SK-N-SH treated with all-trans-retinoic acid at 6 μM for 48 hours (cell line): ENCODE results near the gene ABHD6.

Experiments
- ATAC-seq: fragments of 200-7000 bp; cut with Tn5 transposase; 3 replicates; pipeline ENCODE4 v1.9.1; 2020; ENCODE audit warnings: mild to moderate bottlenecking, moderate library complexity
- ARNTL ChIP-seq: fragments of 450-650 bp; formaldehyde crosslinking; IDR thresholded peaks from 2 replicates; pipeline ENCODE4 v1.5.0; 2020; ENCODE audit warnings: low read depth, mild to moderate bottlenecking, moderate library complexity, borderline replicate concordance
- BACH2 ChIP-seq: fragments of 250-450 bp; sonication (Bioruptor Pico); IDR thresholded peaks from 2 replicates; pipeline ENCODE4 v1.9.0; 2021; ENCODE audit warnings: mild to moderate bottlenecking, borderline replicate concordance
- CREB5 ChIP-seq: fragments of 250-450 bp; sonication (Bioruptor Pico); IDR thresholded peaks from 2 replicates; pipeline ENCODE4 v1.5.1; 2020; ENCODE audit warnings: low read depth, mild to moderate bottlenecking, moderate library complexity
- CSDC2 ChIP-seq: fragments of 250-450 bp; sonication (Bioruptor Pico); IDR thresholded peaks from 2 replicates; pipeline ENCODE4 v1.5.0; 2020; ENCODE audit warnings: mild to moderate bottlenecking, moderate library complexity
- CSRNP3 ChIP-seq: fragments of 250-450 bp; sonication (Bioruptor Pico); IDR thresholded peaks from 2 replicates; pipeline ENCODE4 v1.5.1; 2021; ENCODE audit warnings: mild to moderate bottlenecking, moderate library complexity
- ESRRG ChIP-seq: fragments of 250-450 bp; sonication (Bioruptor Pico); IDR thresholded peaks from 2 replicates; pipeline ENCODE4 v1.6.1; 2021; ENCODE audit warnings: mild to moderate bottlenecking
- GLIS3 ChIP-seq: fragments of 250-450 bp; sonication (Bioruptor Pico); IDR thresholded peaks from 2 replicates; pipeline ENCODE4 v1.5.0; 2020; ENCODE audit warnings: mild to moderate bottlenecking, moderate library complexity
- ISL1 ChIP-seq: fragments of 250-450 bp; sonication (Bioruptor Pico); IDR thresholded peaks from 2 replicates; pipeline ENCODE4 v2.1.2; 2022; ENCODE audit warnings: mild to moderate bottlenecking, moderate library complexity
- OSR1 ChIP-seq: fragments of 250-450 bp; sonication (Bioruptor Pico); IDR thresholded peaks from 2 replicates; pipeline ENCODE4 v1.8.0; 2022; ENCODE audit warnings: moderate library complexity, mild to moderate bottlenecking, inconsistent platforms
- PPARA ChIP-seq: fragments of 250-450 bp; sonication (Bioruptor Pico); IDR thresholded peaks from 2 replicates; pipeline ENCODE4 v1.5.0; 2020; ENCODE audit warnings: mild to moderate bottlenecking, borderline replicate concordance
- RARB ChIP-seq: fragments of 250-450 bp; sonication (Bioruptor Pico); IDR thresholded peaks from 2 replicates; pipeline ENCODE4 v1.8.0; 2021; ENCODE audit warnings: mild to moderate bottlenecking, moderate library complexity
- SNAI2 ChIP-seq: fragments of 250-450 bp; sonication (Bioruptor Pico); IDR thresholded peaks from 2 replicates; pipeline ENCODE4 v1.5.0; 2020; ENCODE audit warnings: mild to moderate bottlenecking, moderate library complexity
- TCF4 ChIP-seq: fragments of 250-450 bp; sonication (Bioruptor Pico); IDR thresholded peaks from 2 replicates; pipeline ENCODE4 v1.8.0; 2021; ENCODE audit warnings: mild to moderate bottlenecking, moderate library complexity, borderline replicate concordance
- TOX ChIP-seq: fragments of 250-450 bp; sonication (Bioruptor Pico); IDR thresholded peaks from 2 replicates; pipeline ENCODE4 v1.8.0; 2021; ENCODE audit warnings: mild to moderate bottlenecking, moderate library complexity, borderline replicate concordance
- TSHZ2 ChIP-seq: fragments of 250-450 bp; sonication (Bioruptor Pico); IDR thresholded peaks from 2 replicates; pipeline ENCODE4 v1.5.0; 2020; ENCODE audit warnings: mild to moderate bottlenecking, moderate library complexity
- ZC3H10 ChIP-seq: fragments of 250-450 bp; sonication (Bioruptor Pico); IDR thresholded peaks from 2 replicates; pipeline ENCODE4 v1.5.1; 2021; ENCODE audit warnings: mild to moderate bottlenecking, moderate library complexity
- ZFP3 ChIP-seq: fragments of 250-450 bp; sonication (Bioruptor Pico); IDR thresholded peaks from 2 replicates; pipeline ENCODE4 v1.5.0; 2020; ENCODE audit warnings: mild to moderate bottlenecking, moderate library complexity
- ZNF565 ChIP-seq: fragments of 450-650 bp; formaldehyde crosslinking; conservative IDR thresholded peaks from 2 replicates; pipeline ENCODE4 v1.5.0; 2020; ENCODE audit warnings: low read depth, mild to moderate bottlenecking, moderate library complexity
- ZNF8 ChIP-seq: fragments of 450-650 bp; formaldehyde crosslinking; IDR thresholded peaks from 2 replicates; pipeline ENCODE4 v1.5.0; 2020; ENCODE audit warnings: mild to moderate bottlenecking, moderate library complexity
- TF ChIP-seq, protein P1 (sequence below): fragments of 250-450 bp; sonication (Bioruptor Pico); IDR thresholded peaks from 2 replicates; pipeline ENCODE4 v1.8.0; 2020; ENCODE audit warnings: mild to moderate bottlenecking, moderate library complexity, borderline replicate concordance
- TF ChIP-seq, protein P2 (sequence below): fragments of 250-450 bp; sonication (Bioruptor Pico); IDR thresholded peaks from 2 replicates; pipeline ENCODE4 v1.8.0; 2021; ENCODE audit warnings: low read depth, mild to moderate bottlenecking, moderate library complexity, borderline replicate concordance

ABHD6 gene

GRCh38 chr3:58291671-58292338 is 54.2 kb downstream of the ABHD6 start:
- TF ChIP-seq OSR1 (CRISPR knock-in tag): no peak
- no peak for TF ChIP-seq ESRRG (CRISPR knock-in tag)
- TF ChIP-seq RARB (CRISPR knock-in tag): no peak
- TF ChIP-seq PPARA: no peak
- TF ChIP-seq, protein P1, sequence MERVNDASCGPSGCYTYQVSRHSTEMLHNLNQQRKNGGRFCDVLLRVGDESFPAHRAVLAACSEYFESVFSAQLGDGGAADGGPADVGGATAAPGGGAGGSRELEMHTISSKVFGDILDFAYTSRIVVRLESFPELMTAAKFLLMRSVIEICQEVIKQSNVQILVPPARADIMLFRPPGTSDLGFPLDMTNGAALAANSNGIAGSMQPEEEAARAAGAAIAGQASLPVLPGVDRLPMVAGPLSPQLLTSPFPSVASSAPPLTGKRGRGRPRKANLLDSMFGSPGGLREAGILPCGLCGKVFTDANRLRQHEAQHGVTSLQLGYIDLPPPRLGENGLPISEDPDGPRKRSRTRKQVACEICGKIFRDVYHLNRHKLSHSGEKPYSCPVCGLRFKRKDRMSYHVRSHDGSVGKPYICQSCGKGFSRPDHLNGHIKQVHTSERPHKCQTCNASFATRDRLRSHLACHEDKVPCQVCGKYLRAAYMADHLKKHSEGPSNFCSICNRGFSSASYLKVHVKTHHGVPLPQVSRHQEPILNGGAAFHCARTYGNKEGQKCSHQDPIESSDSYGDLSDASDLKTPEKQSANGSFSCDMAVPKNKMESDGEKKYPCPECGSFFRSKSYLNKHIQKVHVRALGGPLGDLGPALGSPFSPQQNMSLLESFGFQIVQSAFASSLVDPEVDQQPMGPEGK: no peak
- no peak for TF ChIP-seq ZC3H10 (CRISPR knock-in tag)
- no peak for TF ChIP-seq ZNF8 (CRISPR knock-in tag)
- TF ChIP-seq GLIS3 (CRISPR knock-in tag): no peak
- no peak for ATAC-seq

- ATAC-seq: no peak
- TF ChIP-seq RARB (CRISPR knock-in tag): no peak
Observed at GRCh38 chr3:58292866-58293265, 55.3 kb downstream of the ABHD6 start.

GRCh38 chr3:58293516-58293915 is 55.9 kb downstream of the ABHD6 start:
- ATAC-seq: no peak
- TF ChIP-seq SNAI2 (CRISPR knock-in tag) (no peak), CSRNP3 (CRISPR knock-in tag) (no peak), ARNTL (CRISPR knock-in tag) (no peak), CREB5 (CRISPR knock-in tag) (no peak), TSHZ2 (CRISPR knock-in tag) (no peak), ZC3H10 (CRISPR knock-in tag) (no peak), ZNF565 (CRISPR knock-in tag) (no peak), ISL1 (no peak), GLIS3 (CRISPR knock-in tag) (no peak), OSR1 (CRISPR knock-in tag) (no peak), CSDC2 (CRISPR knock-in tag) (no peak), ESRRG (CRISPR knock-in tag) (no peak), BACH2 (CRISPR knock-in tag) (no peak), TCF4 (CRISPR knock-in tag) (no peak), TOX (CRISPR knock-in tag) (no peak), ZFP3 (no peak)
- TF ChIP-seq, protein P1: no peak
- TF ChIP-seq, protein P2, sequence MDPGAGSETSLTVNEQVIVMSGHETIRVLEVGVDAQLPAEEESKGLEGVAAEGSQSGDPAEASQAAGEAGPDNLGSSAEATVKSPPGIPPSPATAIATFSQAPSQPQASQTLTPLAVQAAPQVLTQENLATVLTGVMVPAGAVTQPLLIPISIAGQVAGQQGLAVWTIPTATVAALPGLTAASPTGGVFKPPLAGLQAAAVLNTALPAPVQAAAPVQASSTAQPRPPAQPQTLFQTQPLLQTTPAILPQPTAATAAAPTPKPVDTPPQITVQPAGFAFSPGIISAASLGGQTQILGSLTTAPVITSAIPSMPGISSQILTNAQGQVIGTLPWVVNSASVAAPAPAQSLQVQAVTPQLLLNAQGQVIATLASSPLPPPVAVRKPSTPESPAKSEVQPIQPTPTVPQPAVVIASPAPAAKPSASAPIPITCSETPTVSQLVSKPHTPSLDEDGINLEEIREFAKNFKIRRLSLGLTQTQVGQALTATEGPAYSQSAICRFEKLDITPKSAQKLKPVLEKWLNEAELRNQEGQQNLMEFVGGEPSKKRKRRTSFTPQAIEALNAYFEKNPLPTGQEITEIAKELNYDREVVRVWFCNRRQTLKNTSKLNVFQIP (CRISPR knock-in tag): no peak
- TF ChIP-seq, all 23 proteins: peak for 0
